Left hindlimb (tissue), 1 donor: ENCODE measurements around the gene ZNF496.

Experiments used
- DNase-seq: peaks from one replicate; pipeline ENCODE4 v3.0.0-alpha.2; 2018

The ZNF496 gene

DNA sequence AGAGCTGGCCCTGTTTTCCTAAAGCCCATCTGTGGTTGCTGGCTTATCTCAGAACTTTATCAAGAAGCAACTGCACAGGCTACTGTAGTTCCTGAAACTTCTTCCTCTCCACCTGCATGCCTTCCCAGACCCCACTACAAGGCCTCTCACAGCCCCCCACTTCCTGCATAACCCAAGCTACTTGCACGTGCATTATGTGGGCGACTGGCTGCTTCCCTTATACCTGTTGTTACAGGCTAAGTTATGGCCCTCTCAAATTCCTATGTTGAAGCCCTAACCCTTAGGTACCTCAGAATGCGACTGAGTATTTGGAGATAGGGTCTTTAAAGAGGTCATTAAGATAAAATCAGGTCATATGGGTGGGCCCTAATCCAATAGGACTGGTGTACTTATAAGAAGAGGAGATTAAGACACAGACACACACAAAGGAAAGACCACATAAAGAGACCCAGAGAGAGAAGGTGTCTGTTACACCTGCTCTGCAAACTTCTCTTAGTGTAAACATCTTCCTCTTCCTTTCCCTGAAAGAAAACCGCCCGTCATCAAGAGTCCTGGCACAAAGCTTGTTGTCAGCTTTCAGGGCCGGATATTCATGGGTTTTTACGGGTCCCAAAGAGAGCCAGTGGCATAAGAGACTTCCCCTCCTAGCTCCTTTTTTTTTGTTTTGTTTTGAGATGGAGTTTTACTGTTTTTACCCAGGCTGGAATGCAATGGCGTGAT, 5.1 kb downstream of the ZNF496 start:
- DNase-seq = no peak

DNA sequence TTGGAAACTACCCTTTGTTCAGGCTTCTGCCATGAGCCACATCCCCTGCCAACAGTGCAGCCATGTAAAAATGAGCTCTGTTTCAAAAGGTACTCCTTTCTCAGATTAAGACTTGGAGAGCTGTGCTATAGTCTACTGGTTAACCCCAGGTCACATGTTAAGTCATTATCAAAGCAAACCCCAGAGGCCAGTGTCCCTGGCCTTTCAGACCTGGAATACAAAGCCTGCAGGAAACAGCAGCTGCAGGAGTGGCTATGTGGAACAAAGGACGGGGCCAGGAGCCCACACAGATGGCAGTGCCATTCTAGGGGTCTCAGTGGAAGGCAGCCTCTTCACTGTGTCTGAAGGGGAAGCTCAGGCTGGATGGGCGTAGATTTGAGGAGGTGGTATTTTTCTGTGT, 6.7 kb downstream of the ZNF496 start:
- DNase-seq = no peak

DNA sequence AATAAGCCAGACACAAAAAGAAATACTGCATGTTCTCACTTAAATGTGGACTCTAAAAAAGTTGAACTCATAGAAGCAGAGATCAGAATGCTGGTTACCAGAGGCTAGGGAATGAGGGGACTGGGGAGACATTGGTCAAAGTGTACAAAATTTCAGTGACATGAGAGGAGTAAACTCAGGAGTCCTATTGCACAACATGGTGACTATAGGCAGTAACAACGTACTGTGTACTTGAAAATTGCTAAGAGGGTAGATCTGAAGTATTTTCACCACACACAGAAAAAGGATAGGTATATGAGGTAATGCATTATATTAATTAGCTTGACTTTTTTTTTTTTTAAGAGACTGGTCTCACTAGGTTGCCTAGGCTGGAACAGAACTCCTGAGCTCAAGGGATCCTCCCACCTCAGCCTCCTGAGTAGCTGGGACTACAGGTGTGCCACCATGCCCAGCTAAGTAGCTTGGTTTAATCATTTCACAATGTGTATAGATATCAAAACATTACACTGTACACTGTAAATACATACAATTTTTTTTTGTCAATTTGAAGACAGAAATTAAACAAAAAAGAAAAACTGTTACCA, 7.4 kb downstream of the ZNF496 start:
- no peak for DNase-seq

DNA sequence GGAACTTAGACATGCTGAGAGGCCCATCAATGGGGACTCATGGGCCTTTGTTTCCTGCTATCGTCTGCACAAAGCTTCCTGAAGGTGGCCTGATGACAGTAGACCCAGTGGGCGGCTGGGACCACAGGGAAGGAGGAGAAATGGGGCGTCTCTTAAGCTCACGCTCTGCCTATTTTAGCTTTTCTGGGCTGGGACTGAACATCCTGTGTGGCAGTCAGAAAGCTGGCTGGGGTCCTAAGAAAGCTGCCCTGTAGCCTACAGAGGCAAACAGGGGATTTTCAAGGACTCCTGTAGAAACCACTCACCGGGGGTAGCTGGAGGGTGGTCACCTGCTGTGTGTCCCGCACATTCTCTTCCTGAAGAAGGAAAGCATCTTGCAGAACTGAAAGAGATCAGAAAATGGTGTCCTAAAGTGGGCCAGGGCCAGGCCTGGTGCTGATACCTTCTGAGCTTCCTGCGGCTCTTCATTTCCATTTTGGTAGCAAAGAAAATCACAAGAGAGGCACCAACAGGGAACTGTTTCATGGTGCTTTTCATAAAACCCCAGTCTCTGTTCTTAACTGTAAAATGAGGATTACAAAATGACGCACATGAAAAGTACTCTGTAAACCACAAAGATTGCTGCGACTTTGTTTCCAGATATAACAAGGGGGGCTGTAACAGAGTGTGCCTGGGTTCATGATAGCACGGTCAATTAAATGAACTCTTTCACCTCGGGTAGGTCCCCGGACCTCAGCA, 8.6 kb downstream of the ZNF496 start:
- DNase-seq = no peak

DNA sequence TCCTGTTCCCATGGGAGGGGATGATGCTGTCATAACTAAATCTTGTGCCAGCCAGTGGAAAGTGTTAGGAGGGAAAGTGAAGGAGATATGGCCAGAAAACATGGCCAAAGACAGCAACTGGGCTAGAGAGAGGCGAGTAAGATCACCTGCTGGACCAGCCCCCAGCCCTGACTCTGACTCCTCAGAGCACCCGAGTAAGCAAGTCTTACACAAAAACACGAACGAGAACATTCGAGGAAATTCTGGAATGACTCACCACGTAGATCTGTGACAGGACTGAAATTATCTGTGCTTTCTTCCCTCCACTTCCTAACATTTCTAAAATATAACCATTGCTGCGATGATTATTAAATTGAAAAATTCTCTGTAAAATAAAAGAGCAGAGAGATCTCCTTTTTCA, 9.2 kb downstream of the ZNF496 start:
- DNase-seq = no peak

DNA sequence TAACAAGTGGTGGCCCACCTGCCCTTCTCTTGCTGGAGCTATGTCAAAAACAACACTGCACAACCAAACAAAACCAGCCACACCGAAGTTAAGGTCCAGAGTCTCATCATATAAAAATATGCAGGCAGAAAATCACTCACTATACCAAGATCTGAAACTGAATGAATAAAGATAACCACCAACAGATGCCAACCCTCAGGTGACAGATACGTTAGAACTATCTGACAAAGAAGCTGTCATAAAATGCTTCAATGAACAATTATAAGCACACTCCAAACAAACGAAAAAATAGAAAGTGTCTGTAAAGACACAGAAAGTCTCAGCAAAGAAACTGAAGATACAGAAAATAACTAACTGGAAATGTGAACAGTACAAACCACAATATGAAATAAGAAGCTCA, 14.0 kb downstream of the ZNF496 start:
- DNase-seq = no peak

DNA sequence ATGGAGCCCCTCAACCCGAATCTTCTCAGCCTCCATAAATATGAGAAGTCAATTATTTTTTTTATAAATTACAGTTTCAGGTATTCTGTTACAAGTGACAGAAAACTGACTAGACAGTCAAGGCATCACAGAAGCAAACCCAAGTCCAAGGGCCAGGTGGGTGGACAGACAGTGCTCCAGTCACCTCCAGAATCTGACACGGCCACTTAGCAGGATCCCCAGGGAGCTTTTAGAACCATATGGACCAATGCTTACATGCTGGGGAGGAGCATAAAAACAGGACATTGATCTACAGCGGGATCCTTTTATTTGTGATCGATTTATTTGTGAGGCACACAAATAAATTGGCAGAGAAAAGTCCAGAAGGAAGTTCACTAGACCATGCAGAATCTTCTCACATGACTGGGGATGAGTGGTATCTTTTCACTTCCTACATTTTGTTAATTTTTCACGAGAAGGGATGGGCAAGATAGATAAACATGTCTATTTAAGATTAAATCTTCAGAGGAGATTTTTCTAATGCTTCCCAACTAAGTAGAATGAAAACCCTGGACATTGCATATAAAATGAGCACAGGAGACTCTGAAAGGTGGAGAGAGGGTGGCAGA, 15.0 kb downstream of the ZNF496 start:
- no peak for DNase-seq

DNA sequence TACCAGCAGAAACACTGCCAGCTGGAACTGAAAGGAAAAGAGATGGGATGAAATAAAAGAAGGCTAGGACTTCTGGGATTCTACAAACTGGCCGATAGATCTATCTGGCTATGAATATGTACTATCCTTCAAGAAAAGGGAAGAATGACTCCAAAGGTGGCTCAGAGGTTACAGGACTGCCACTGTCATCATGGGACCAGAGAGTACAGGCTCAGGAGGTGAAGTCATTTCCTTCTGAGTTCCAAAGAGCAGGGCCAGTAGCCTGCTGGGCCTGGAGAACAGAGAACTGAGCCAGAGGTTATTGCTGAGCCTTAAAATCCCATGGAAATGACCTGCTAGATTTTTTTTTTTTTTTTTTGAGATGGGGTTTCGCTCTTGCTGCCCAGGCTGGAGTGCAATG, 27.6 kb downstream of the ZNF496 start:
- no peak for DNase-seq

DNA sequence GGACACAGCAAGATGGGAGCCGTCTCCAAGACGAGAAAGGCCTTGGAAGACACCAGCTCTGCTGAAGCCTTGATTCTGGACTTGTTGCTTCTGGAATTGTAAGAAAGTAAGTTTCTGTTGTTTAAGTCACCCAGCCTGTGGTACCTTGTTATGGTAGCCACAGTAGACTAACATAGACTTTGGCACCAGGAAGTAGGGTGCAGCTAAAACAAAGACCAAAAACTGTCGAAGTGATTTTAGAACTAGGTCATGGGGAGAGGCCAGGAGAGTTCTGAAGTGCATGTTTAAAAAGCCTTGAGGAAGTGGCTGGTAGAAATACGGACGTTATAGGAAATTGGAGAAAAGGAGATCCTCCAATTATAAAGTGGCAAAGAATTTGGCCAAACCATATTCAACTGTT, 28.5 kb downstream of the ZNF496 start:
- no peak for DNase-seq

DNA sequence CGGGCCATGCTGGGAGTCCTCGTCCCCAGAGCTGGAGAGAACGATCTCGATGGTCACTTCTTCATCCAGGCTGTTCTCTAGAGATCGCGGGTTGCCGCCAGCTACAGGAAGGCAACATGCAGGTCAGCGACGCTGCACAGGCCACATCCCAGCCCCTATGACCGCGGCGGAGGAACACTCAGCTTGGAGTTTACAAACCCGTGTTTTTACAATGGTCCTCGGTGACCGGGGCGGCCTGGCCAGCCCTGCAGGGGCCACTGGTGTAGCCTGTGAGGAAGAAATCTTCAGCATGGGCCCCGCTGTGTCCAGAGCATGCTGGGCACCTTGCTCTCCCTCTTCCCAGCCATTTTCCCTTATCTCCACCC, 30.5 kb downstream of the ZNF496 start:
- no peak for DNase-seq

DNA sequence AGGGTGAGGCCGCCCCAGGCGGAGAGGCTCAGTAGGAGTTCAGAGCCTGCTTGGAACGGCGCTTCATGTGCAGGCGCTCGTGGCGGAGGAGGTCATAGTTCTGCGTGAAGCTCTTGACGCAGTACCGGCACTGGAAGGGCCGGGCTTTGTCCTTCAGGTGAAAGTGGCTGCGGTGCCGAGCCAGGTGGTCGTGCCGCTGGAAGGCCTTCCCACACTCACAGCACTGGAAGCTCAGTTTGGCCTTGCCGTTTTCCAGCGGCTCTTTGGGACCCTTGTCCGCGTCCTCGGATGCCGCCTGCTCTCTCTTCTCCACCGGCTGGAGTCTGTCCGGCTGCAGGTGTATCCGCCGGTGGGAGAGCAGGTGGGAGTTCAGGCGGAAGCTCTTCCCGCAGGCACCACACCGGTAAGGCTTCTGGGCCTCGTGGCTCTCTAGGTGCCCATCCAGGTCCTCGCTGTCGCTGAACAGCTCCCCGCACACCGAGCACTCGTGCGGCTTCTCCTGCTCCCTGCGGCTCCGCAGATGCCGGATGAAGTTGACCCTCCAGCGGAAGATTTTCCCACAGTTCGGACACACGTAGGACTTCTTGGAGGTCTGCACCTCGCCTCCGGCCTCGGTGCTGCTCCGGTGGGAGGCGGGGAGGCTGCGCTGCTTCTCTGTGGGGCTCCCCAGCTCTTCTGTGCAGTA, 31.0 kb downstream of the ZNF496 start:
- no peak for DNase-seq

DNA sequence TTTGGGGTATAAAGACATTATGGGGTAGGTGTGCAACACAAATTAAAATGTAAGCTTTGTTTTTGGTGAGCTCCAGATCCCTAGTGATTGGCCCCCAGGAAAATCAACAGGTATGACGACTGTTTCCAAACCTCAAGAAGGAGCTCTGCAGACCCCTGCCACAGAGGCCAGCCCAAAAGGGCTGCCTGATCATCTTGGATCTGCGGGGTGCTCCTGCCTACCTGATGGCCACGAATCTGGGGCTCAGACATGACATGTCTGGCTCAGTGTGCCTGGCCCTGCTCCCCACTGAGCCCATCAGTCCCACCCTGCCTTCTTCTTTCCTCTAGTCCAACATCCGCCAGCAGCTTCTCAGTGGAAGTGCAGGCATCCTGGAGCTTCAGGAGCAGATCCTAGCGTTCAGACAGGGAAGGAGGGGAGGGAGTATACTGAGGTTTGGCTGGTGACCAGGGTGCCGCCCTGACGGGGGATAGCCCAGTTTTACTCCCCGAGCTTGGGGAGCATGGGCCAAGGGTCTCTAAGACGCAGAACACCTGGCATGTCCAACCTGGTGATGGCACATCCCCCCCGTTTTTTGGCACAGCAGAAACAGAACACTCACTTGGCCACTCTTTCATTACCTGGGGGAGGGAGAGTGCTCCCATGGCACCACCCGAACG, 31.8 kb downstream of the ZNF496 start:
- DNase-seq = no peak

DNA sequence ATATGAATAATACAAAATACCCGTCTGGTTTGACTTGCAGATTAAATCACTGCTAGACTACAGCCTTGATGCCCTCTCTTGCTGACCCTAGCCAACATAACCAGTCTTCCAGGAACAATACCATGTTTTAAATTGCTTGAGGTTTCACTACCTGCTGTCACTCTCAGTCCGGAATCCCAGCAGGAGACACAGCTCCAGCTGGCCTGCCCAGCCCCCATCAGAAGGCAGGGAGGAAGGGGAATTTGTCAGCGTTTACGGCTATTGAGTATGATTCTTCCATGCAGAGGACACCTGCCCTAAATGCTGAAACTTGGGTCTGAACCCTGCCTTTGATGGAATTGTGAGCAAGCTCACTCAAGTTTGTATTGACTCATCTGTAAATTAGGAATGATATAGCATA, 33.0 kb downstream of the ZNF496 start:
- DNase-seq = no peak

DNA sequence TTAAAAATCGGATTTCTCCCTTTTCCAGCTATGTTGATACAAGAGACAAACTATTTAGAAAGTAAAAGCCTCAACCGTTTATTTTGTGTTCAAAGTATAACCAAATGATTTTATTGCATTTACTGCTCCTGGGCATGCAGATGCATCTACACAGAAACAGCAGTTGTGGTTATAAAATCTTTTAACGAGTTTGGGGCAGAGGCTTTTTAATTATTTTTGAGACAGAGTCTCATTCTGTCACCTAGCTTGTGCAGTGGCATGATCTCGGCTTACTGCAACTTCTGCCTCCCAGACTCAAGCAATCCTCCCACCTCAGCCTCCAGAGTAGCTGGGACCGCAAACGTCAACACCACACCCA, 33.6 kb downstream of the ZNF496 start:
- no peak for DNase-seq

DNA sequence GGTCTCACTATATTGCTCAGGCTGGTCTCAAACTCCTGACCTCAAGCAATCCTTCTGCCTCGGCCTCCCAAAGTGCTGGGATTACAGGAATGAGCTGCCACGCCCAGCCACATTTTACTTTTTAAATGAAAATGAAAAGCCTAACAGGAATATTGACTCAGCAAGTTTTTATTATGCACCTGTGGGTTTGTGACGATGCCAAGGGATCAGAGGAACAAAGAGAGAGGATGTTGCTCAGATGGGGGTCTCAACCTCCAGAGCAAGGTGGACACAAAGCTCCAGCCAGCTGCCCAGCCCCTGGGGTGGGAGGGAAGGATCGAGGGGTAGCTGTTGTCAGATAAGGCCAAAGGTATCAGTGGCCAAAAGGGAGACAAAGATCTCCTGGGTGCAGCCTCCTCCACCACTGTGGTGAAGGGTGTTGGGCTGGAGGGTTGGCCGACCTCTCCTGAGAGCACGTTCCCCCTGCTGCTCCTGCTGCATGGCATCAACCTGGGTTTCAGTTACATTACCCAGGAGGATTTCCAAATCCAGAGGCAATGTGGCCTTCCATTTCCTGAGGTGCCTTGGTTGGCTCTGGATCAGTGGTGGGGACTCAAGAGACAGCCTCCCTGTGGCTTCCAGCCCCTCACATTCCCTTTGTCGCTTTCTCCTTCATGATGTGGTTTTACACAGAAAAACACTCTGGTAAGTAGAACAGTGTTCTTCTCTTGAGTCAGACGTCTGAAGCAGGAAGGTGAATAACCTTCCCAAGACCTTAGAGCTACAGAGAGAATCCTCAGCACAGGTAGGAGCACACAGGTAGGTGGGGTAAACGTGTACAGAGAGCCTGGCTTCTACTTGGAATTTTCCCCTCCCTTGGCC, 34.2 kb downstream of the ZNF496 start:
- DNase-seq = no peak

DNA sequence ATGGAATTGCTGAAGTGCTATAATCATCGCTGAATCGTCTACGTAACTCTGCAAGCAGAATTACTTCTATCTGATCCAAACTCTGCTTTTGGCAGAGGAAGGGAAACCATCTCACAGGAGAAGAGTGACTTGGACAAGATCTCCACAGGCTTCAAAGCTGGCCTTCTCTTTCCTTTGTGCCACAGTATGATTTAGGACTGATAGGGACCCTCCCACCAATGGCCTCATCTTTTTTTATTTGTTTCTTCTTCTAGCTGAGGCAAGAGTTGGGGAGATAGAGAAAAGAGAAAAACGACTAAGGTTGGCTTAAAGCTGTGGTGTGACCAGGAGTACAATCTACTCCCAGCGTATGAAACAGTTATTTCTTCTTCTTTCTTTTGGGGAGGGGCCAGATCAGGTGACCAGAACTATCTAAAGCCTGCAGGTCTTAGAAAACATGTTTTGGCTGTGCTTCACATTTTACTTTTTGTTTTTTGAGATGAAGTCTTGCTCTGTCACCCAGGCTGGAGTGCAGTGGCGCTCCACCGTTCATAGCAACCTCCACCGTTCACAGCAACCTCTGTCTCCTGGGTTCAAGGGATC, 35.0 kb downstream of the ZNF496 start:
- no peak for DNase-seq

DNA sequence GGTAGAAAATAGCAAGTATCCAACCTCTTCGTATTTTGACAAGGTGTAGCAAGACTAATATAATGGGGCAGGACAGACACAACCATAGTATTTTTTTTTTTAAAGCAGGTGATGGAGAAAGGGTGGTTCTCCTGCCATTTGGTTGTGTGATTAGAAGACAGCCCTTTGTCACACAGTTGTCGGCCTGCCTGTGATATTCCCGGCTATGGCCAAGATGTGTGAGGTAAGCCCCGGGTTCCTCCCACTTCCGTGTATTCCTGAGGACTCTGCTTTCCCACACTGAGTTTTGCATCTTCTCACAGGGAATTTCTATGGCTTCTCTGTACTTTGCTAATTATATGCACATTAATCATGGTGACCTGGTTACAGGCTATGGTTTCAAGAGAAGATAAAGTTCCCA, 35.9 kb downstream of the ZNF496 start:
- no peak for DNase-seq

DNA sequence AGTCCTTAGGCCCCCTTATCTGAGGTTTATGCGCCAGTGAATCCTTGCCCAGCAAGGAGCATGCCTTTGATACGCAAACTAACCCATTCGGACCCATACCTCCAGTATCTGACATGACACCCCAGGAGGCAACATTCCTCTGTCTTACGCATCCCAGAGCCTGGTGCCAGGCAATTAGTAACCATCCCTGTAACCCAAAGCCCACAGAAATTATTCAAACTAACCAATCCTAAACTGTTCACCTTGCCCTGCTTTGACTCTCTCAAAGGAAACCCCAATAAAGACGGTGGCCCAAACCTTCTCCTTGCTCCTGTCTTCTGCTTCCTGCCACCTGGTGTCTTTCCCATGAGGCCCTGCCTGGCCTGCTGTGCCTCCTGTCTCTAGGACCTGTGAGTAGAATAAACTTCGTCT, 36.4 kb downstream of the ZNF496 start:
- no peak for DNase-seq

DNA sequence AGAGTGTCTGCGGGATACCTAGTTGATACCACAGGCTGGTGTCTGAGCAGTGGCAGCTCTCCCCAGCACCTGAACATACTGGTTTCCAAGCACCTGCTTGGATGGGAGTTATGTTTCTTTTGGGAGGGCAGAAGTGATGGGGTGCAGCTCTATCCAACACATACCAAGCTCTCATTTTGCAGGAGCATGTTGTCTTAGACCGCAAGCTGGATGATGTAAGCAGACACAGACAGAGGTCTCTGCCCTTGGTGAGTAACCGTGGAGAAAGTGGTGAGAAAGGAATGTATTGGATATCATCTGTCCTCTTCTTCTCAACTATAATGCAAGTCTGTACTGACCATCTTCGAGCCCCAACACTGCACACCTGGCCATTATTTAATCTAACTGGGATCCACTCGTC, 37.4 kb downstream of the ZNF496 start:
- DNase-seq = no peak

DNA sequence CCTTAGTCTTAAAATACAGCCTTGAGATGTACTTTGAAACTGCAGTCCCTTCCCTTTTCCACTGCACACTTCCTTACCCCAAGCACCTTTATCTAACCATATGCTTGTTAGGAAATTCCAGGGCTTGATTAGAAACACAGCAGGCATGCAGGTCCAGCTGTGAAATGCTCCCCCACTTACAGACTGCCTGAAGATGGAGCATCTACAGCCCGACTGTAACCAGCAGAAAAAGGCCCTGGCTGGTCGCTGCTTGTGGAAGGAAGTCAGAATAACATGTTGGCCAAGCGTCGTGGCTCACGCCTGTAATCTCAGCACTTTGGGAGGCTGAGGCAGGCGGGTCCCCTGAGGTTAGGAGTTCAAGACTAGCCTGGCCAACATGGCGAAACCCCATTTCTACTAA, 38.6 kb downstream of the ZNF496 start:
- DNase-seq = no peak

DNA sequence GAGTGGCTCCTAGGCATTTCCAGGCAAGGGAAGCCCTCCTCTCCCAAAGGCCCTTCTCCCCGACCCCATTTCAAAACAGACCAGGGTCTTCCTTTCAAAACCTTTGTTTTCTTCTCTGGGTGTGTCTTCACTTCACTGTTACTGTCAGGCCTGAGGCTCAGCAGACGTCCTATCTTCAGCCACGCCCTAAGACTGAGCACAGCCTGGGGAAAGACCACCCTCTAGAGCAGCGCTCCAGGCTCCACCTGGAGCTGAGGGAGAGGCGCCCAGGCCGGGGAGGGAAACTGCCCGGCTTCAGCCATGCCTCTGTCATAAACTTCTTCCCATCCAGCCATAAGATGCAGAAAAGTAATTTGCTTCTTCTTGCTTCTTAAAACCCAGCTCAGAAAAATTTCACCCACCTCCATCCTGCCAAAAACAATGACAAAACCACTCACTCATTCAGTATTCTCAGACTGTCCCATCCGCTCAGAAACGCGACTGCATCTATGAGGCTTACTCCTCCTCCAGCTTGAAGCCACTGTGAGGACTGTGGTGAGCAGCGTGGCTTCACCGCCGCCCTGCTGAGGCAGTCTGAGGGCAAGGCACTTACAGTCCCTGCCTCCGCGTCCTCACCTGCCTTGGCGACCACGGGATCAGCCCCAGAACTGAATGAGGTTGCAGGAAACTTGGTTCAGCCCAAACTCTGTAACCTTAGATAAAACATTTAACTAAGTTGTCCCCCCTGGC, 39.7 kb downstream of the ZNF496 start:
- DNase-seq = no peak
